DND-41 (cell line): ENCODE data around the gene SYNPO2L.

Source experiments
- ATAC-seq: fragments of 200-7000 bp; cut with Tn5 transposase; 3 replicates; pipeline ENCODE4 v1.9.1; 2021; ENCODE audit warnings: low read depth; ENCODE audit not compliant: insufficient read depth
- DNase-seq: peaks from one replicate; pipeline ENCODE4 v3.0.0-alpha.2; 2020
- H2AFZ ChIP-seq: 2 replicates; pipeline ENCODE4 v1.6.0; 2012; ENCODE audit warnings: low read depth, low read length
- H3K27ac ChIP-seq: 2 replicates; pipeline ENCODE4 v1.5.1; 2012; ENCODE audit warnings: low read length, inconsistent platforms
- H3K27me3 ChIP-seq: fragments of 200-600 bp; sonication (generic); 2 replicates; pipeline ENCODE4 v1.6.0; 2012; ENCODE audit warnings: low read length, mild to moderate bottlenecking, inconsistent platforms; ENCODE audit not compliant: insufficient read depth, poor library complexity
- H3K36me3 ChIP-seq: 2 replicates; pipeline ENCODE4 v1.5.1; 2012; ENCODE audit warnings: low read length, inconsistent platforms; ENCODE audit not compliant: insufficient read depth
- H3K4me1 ChIP-seq: 2 replicates; pipeline ENCODE4 v1.5.1; 2012; ENCODE audit warnings: mild to moderate bottlenecking, low read length; ENCODE audit not compliant: insufficient read depth
- H3K4me2 ChIP-seq: 2 replicates; pipeline ENCODE4 v1.6.0; 2012; ENCODE audit warnings: mild to moderate bottlenecking, moderate library complexity, low read length, inconsistent platforms; ENCODE audit not compliant: insufficient read depth
- H3K4me3 ChIP-seq, 2 experiments: fragments of 200-600 bp in 1 of 2; shearing (Covaris generic) in 1 of 2; 2 replicates each; pipeline ENCODE4 v1.5.1; 2012 to 2016; ENCODE audit warnings: inconsistent platforms in 2 of 2, low read length in 2 of 2, mild to moderate bottlenecking in 2 of 2, low read depth in 1 of 2, moderate library complexity in 1 of 2
- H3K79me2 ChIP-seq: 2 replicates; pipeline ENCODE4 v1.6.0; 2012; ENCODE audit warnings: low read length, inconsistent platforms; ENCODE audit not compliant: insufficient read depth
- H3K9ac ChIP-seq: 2 replicates; pipeline ENCODE4 v1.6.0; 2012; ENCODE audit warnings: low read depth, mild to moderate bottlenecking, inconsistent platforms, low read length, moderate library complexity
- H3K9me3 ChIP-seq: 2 replicates; pipeline ENCODE4 v1.5.1; 2012; ENCODE audit warnings: low read length, moderate library complexity, mild to moderate bottlenecking, inconsistent platforms; ENCODE audit not compliant: insufficient read depth, severe bottlenecking
- H4K20me1 ChIP-seq: 2 replicates; pipeline ENCODE4 v1.6.0; 2012; ENCODE audit warnings: low read length; ENCODE audit not compliant: insufficient read depth
- CTCF ChIP-seq: IDR thresholded peaks from 2 replicates; pipeline ENCODE4 v1.5.1; 2012; ENCODE audit warnings: borderline replicate concordance, low read length, moderate library complexity, mild to moderate bottlenecking; ENCODE audit not compliant: poor library complexity, severe bottlenecking; ENCODE audit errors: extremely low read depth
- EZH2 ChIP-seq: IDR thresholded peaks from 3 replicates; pipeline ENCODE4 v1.6.1; 2012; ENCODE audit warnings: borderline replicate concordance, low read depth, mild to moderate bottlenecking, moderate library complexity, low read length, inconsistent platforms; ENCODE audit not compliant: severe bottlenecking

SYNPO2L gene

DNA sequence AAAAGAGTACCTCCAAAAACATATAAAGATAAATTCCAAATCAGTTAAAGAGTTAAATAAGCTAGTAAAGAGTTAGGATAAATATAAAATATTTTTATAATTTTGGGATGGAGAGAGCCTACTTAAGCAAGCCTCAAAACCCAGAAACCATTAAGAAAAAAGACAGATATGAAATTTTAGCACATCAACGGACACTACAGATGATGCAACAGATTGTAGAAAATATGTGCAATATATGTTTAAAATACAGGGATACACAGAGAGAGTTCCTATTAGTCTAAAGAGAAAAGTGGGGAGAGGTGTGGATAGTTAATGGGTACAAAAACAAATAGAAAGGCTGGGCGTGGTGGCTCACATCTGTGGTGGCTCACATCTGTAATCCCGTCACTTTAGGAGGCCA is 41.1 kb downstream of the SYNPO2L start:
- H3K4me2 ChIP-seq = no peak overlapping the region
- ATAC-seq (no peak), DNase-seq (no peak)
- no peaks in the 10 kb centered on the region for H3K9me3 ChIP-seq
- H3K79me2 ChIP-seq = no peaks in the 10 kb centered on the region
- no peak overlapping the region for H3K4me3 ChIP-seq
- no peaks in the 10 kb centered on the region for H3K4me1 ChIP-seq
- no peaks in the 10 kb centered on the region for H3K27me3 ChIP-seq
- TF ChIP-seq CTCF (no peak), EZH2 (no peak)
- H4K20me1 ChIP-seq = no peaks in the 10 kb centered on the region
- no peak overlapping the region for H3K9ac ChIP-seq
- no peak overlapping the region for H2AFZ ChIP-seq
- H3K27ac ChIP-seq = no peak overlapping the region
- H3K36me3 ChIP-seq = no peaks in the 10 kb centered on the region

DNA sequence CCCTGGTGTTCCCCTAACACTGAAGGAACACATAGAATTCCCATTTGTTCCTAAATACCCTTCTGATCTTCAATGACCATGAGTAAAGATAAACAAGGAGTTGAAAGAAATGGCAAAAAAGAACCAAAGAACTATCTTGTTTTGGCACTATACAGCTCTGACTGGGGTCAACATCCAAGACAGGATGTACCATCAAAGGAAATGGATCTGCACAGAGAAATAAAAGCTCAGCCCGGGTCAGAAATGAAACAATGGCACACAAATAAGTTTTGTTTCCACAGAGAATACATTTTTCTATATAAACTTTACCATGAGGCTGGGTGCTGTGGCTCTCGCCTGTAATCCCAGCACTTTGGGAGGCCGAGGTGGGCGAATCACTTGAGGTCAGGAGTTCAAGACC is 46.7 kb downstream of the SYNPO2L start:
- Histone ChIP-seq H2AFZ (no peak overlapping the region), H3K36me3 (no peaks in the 10 kb centered on the region)
- no peak for ATAC-seq

DNA sequence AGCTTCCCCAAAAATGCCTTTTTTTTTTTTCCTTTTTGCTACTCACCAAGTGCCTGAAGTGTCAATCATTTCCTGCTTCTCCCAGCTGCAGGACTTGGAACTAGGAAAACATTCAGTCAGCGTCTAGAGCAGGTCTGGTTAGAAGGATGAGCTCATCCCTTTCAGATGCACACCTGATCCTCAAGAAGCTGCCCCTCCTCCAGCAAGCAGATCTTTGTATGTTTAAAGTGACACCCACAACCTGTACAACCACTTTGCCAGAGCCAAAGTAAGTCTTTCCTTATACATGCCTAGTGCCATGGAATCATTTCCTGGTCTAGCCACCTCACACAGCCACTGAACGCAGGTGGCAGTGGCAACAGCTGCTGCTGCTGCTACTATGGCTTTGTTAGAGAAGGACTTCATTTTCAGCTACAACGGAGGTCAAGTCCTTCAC is 54.3 kb downstream of the SYNPO2L start:
- Histone ChIP-seq H3K4me3 (no peak overlapping the region), H3K27ac (no peak overlapping the region)
- no peak for DNase-seq

More for the DNA sequence above, 46.7 kb downstream of the SYNPO2L start:
- Histone ChIP-seq H3K27me3 (no peaks in the 10 kb centered on the region), H3K27ac (no peak overlapping the region), H3K9me3 (no peaks in the 10 kb centered on the region), H3K4me2 (no peak overlapping the region), H3K4me3 (no peak overlapping the region), H4K20me1 (no peaks in the 10 kb centered on the region), H3K9ac (no peak overlapping the region), H3K79me2 (no peaks in the 10 kb centered on the region), H3K4me1 (no peaks in the 10 kb centered on the region)
- no peak for DNase-seq
- no peak for TF ChIP-seq EZH2
- TF ChIP-seq CTCF = no peak

More for the DNA sequence above, 54.3 kb downstream of the SYNPO2L start:
- H3K27me3 ChIP-seq = no peaks in the 10 kb centered on the region
- no peaks in the 10 kb centered on the region for H4K20me1 ChIP-seq
- H3K36me3 ChIP-seq = no peaks in the 10 kb centered on the region
- no peak for ATAC-seq
- no peak overlapping the region for H3K9ac ChIP-seq
- no peaks in the 10 kb centered on the region for H3K79me2 ChIP-seq
- H2AFZ ChIP-seq = no peak overlapping the region
- H3K4me2 ChIP-seq = no peak overlapping the region
- no peaks in the 10 kb centered on the region for H3K9me3 ChIP-seq
- H3K4me1 ChIP-seq = no peaks in the 10 kb centered on the region
- TF ChIP-seq CTCF = no peak
- TF ChIP-seq EZH2 = no peak
